Stomach (tissue), 9 donors: ENCODE measurements around the gene LTBP4. TPM values are rescaled to one million over a fixed set of nuclear protein-coding genes. Genes with fewer than 3 reads are reported as not detected.
A peak's percentile ranks its signal among the peaks of the same experiment; 100 is the strongest.

ENCODE experiments used
- DNase-seq, 2 donors: peaks; one replicate each; pipeline versions ENCODE4 v3.0.0 to v3.0.0-alpha.2; 2013 to 2019
- H3K27ac ChIP-seq, 5 donors: fragments of 200-600 bp in 4 of 5; sonication (generic) in 4 of 5; one replicate each; pipeline ENCODE4 v1.5.1; 2013 to 2019; ENCODE audit warnings: mild to moderate bottlenecking in 1 of 5, moderate library complexity in 1 of 5
- H3K27me3 ChIP-seq, 3 donors: fragments of 200-600 bp; sonication (generic); one replicate each; pipeline ENCODE4 v1.5.1; 2017 to 2019; ENCODE audit warnings: mixed run types in 1 of 3
- H3K36me3 ChIP-seq, 4 donors: fragments of 200-600 bp; sonication (generic); 1 replicate in 3 of 4; 2 replicates in 1 of 4; pipeline ENCODE4 v1.5.1; 2016 to 2019
- H3K4me1 ChIP-seq, 4 donors: fragments of 200-600 bp; sonication (generic); one replicate each; pipeline ENCODE4 v1.5.1; 2016 to 2019
- H3K4me3 ChIP-seq, 4 donors: fragments of 200-600 bp; sonication (generic) in 3 of 4; one replicate each; pipeline ENCODE4 v1.5.1; 2016 to 2019; ENCODE audit warnings: mild to moderate bottlenecking in 1 of 4
- H3K9me3 ChIP-seq, 4 donors: fragments of 200-600 bp; sonication (generic); one replicate each; pipeline ENCODE4 v1.5.1; 2016 to 2019
- CTCF ChIP-seq, 7 experiments: fragments of 450-650 bp in 4 of 7; fragments of 200-600 bp in 3 of 7; sonication (generic) in 3 of 7; IDR thresholded peaks; one replicate each; pipeline ENCODE4 v1.5.1; 2016 to 2019; ENCODE audit warnings: antibody characterized with exemption in 7 of 7, control low read depth in 2 of 7, mild to moderate bottlenecking in 1 of 7
- EP300 ChIP-seq: sonication (generic); formaldehyde crosslinking; IDR thresholded peaks from one replicate; pipeline ENCODE4 v1.6.1; 2017; ENCODE audit warnings: antibody characterized with exemption
- POLR2A ChIP-seq, 4 donors: fragments of 450-650 bp; IDR thresholded peaks; one replicate each; pipeline ENCODE4 v1.6.1; 2016; ENCODE audit warnings: antibody characterized with exemption in 4 of 4, control low read depth in 2 of 4, mild to moderate bottlenecking in 1 of 4, moderate library complexity in 1 of 4
- POLR2AphosphoS5 ChIP-seq, 3 donors: sonication (generic); formaldehyde crosslinking; IDR thresholded peaks; one replicate each; pipeline ENCODE4 v1.6.1; 2016; ENCODE audit warnings: antibody characterized with exemption in 3 of 3
- WGBS, 5 donors: extraction: QIAGEN DNeasy Blood & Tissue Kit in 3 of 5; methylation state at CpG; one replicate each; pipeline versions ENCODE4 v1.1.5 to v1.1.7; 2013 to 2018; 5-methylcytosine and 5-hydroxymethylcytosine counted together
- intact Hi-C: fragments of 100-400 bp; cut with DNase I; formaldehyde crosslinking; loops from one replicate; pipeline ENCODE4 v1.15.1; 2023; ENCODE audit warnings: low total_unique reads
- polyA plus RNA-seq, 3 donors: library from polyadenylated mRNA; stranded (reverse); fragments of 200-250 nt; gene quantifications; one replicate each; pipeline ENCODE4 v1.2.3, GENCODE V29; 2013
- total RNA-seq, 5 donors: library from RNA; depleted of rRNA; stranded (reverse); fragments of >200 nt; gene quantifications; one replicate each; pipeline versions ENCODE4 v1.1.0 to v1.2.3, GENCODE V29; 2014 to 2016
- donor health status: healthy with polysubstance abuse.
- donor health status: Bipolar disorder and iron deficiency.
- donor health status: healthy.

The LTBP4 gene
- total and polyA plus RNA-seq, 8 donors: 66.1 to 1,027 (median 139) TPM

- Histone ChIP-seq H3K36me3 (no peaks in the 10 kb centered on the region), H3K4me3 (peak overlapping the region; percentile 47 to 59 (median 52)), H3K27ac (peak overlapping the region; percentile 82 to 92 (median 89)), H3K4me1 (peaks cover 64 to 99% (median 90%) of the 10 kb centered on the region in 4 donors), H3K27me3 (peaks cover under 1 to 79% (median 29%) of the 10 kb centered on the region in 3 donors), H3K9me3 (no peaks in the 10 kb centered on the region)
- no peak for DNase-seq
- no peak for TF ChIP-seq CTCF (IDR thresholded peaks at IDR 0.05)
- no peak for TF ChIP-seq POLR2A (IDR thresholded peaks at IDR 0.05)
- TF ChIP-seq POLR2AphosphoS5 (IDR thresholded peaks at IDR 0.05): no peak
- no peak for TF ChIP-seq EP300
- intact Hi-C loops: no loop called here
- 24 to 48% (median 32%) methylated on average over 2 of the region's 2 CpGs for WGBS, 5 donors
These were observed 1.9 kb downstream of the LTBP4 start for GRCh38 chr19:40603071-40603388.

GRCh38 chr19:40603389-40604170, 2.4 kb downstream of the LTBP4 start:
- WGBS, 5 donors: 1 to 2% (median 1%) methylated on average over 37 to 43 of the region's 43 CpGs
- peak; percentile 99 for DNase-seq
- intact Hi-C loops: no loop called here
- Histone ChIP-seq H3K9me3 (no peaks in the 10 kb centered on the region), H3K27ac (peak overlapping the region; percentile 82 to 92 (median 89)), H3K27me3 (peaks cover 0 to 74% (median 25%) of the 10 kb centered on the region in 3 donors), H3K36me3 (no peaks in the 10 kb centered on the region), H3K4me3 (peak overlapping the region; percentile 47 to 53 (median 50)), H3K4me1 (peaks cover 60 to 98% (median 85%) of the 10 kb centered on the region in 4 donors)
- TF ChIP-seq POLR2AphosphoS5 (IDR thresholded peaks at IDR 0.05): peak; percentile 74 to 92 (median 81)
- no peak for TF ChIP-seq POLR2A (IDR thresholded peaks at IDR 0.05)
- peak; percentile 22 for TF ChIP-seq EP300
- no peak for TF ChIP-seq CTCF (IDR thresholded peaks at IDR 0.05)

- no peaks in the 10 kb centered on the region for H3K36me3 ChIP-seq
- intact Hi-C loops: no loop called here
- no peak for DNase-seq
- peaks cover 60 to 95% (median 81%) of the 10 kb centered on the region in 4 donors for H3K4me1 ChIP-seq
- 6 to 8% (median 6%) methylated on average over 18 of the region's 18 CpGs for WGBS, 5 donors
- no peak for TF ChIP-seq EP300
- no peak for TF ChIP-seq POLR2AphosphoS5 (IDR thresholded peaks at IDR 0.05)
- TF ChIP-seq CTCF (IDR thresholded peaks at IDR 0.05): no peak
- no peak for TF ChIP-seq POLR2A (IDR thresholded peaks at IDR 0.05)
- peak overlapping the region; percentile 47 to 53 (median 50) for H3K4me3 ChIP-seq
- H3K9me3 ChIP-seq: no peaks in the 10 kb centered on the region
- peak overlapping the region; percentile 82 to 92 (median 89) for H3K27ac ChIP-seq
- H3K27me3 ChIP-seq: peaks cover 0 to 67% (median 25%) of the 10 kb centered on the region in 3 donors
These were observed 3.0 kb downstream of the LTBP4 start for GRCh38 chr19:40604171-40604646.

- Histone ChIP-seq H3K27ac (peak overlapping the region; percentile 82 to 92 (median 89)), H3K9me3 (no peaks in the 10 kb centered on the region), H3K36me3 (no peaks in the 10 kb centered on the region), H3K4me1 (peaks cover 60 to 95% (median 79%) of the 10 kb centered on the region in 4 donors), H3K27me3 (peaks cover 0 to 67% (median 23%) of the 10 kb centered on the region in 3 donors), H3K4me3 (peak overlapping the region; percentile 48 to 53 (median 52))
- intact Hi-C loops: no loop called here
- DNase-seq: peak in 1 of 2 donors; percentile 73
- TF ChIP-seq POLR2A (IDR thresholded peaks at IDR 0.05) (no peak), EP300 (no peak), CTCF (IDR thresholded peaks at IDR 0.05) (no peak), POLR2AphosphoS5 (IDR thresholded peaks at IDR 0.05) (no peak)
- 12 to 34% (median 22%) methylated on average over 19 to 29 of the region's 29 CpGs for WGBS, 5 donors
These were observed 3.6 kb downstream of the LTBP4 start for GRCh38 chr19:40604647-40605215.
